ENCODE results near the gene TBC1D4. TPM values are rescaled to one million over a fixed set of nuclear protein-coding genes. Genes with fewer than 3 reads are reported as not detected.
"Not testable (repeated sequence)": the region's sequence is repeated elsewhere in the genome, so short reads cannot be mapped to it uniquely, and the experiment has no call there.

The TBC1D4 gene
- total RNA-seq, 4 donors from 2014 or later, result 20.2 to 74.7 (median 30.9) TPM

DNA sequence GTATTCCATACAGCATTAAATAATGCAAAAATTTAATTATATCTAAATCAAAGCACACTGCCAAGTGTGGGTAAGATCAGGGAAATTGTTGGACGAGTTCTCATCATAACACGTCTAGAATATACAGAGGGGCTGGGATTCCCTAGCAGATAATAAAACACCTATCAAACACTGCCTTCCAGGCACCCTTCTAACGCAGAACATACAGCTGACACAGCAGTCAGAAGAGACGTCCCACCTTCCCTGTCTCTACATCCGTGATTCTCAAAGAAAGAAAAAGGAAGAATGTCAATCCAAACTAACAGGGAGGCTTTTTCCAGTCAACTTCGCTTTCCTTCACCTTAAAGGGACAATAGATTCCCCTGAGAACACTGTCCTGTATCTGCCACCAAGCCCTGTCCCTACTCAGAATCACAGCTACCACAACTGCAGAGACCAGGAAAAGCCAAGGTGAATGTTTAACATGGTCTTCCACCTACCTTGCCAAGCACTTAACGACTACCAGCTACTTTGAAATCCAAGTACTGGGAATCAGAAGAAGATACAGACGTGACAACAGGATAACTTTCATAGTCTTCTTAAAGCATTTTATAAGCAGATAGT is 38.5 kb downstream of the TBC1D4 start:
- Histone ChIP-seq H3K36me3 (no peaks in the 10 kb centered on the region), H3K27ac (no peak overlapping the region), H3K27me3 (no peaks in the 10 kb centered on the region), H3K4me3 (no peak overlapping the region), H3K9me3 (no peaks in the 10 kb centered on the region), H3K4me1 (no peaks in the 10 kb centered on the region)
- no peak for DNase-seq
- TF ChIP-seq POLR2A (IDR thresholded peaks at IDR 0.05), result no peak
- TF ChIP-seq, protein P1, sequence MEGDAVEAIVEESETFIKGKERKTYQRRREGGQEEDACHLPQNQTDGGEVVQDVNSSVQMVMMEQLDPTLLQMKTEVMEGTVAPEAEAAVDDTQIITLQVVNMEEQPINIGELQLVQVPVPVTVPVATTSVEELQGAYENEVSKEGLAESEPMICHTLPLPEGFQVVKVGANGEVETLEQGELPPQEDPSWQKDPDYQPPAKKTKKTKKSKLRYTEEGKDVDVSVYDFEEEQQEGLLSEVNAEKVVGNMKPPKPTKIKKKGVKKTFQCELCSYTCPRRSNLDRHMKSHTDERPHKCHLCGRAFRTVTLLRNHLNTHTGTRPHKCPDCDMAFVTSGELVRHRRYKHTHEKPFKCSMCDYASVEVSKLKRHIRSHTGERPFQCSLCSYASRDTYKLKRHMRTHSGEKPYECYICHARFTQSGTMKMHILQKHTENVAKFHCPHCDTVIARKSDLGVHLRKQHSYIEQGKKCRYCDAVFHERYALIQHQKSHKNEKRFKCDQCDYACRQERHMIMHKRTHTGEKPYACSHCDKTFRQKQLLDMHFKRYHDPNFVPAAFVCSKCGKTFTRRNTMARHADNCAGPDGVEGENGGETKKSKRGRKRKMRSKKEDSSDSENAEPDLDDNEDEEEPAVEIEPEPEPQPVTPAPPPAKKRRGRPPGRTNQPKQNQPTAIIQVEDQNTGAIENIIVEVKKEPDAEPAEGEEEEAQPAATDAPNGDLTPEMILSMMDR (IDR thresholded peaks at IDR 0.05), result no peak
- intact Hi-C loops (cut with DNase I; ENCODE audit: low total_unique reads), result no loop called here

DNA sequence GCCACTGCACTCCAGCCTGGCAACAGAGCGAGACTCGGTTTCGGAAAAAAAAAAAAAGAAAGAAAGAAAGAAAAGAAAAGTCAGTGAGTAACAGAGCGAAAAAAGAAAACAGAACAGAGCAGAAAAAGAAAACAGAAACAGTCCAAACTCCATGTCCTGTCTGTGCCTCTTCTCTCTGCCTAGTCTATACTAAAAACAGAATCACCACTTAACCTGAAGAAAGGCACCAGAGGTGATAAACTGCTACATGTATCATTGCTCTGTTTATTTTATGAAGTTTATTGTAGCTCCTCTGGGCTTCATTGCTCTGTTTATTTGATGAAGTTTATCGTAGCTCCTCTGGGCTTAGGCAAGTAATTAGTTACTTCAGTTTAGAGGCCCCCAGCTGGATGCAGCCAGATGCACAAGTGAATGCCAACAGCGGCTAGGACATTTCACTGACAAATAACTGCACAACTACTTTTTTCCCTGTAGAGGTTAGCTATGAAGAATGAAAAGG is 39.2 kb downstream of the TBC1D4 start:
- H3K36me3 ChIP-seq, result no peaks in the 10 kb centered on the region
- intact Hi-C loops (cut with DNase I; ENCODE audit: low total_unique reads), result no loop called here
- TF ChIP-seq, protein P1 (IDR thresholded peaks at IDR 0.05), result no peak
- TF ChIP-seq POLR2A (IDR thresholded peaks at IDR 0.05), result no peak
- H3K4me3 ChIP-seq, result no peak overlapping the region
- no peaks in the 10 kb centered on the region for H3K9me3 ChIP-seq
- no peaks in the 10 kb centered on the region for H3K27me3 ChIP-seq
- H3K4me1 ChIP-seq, result no peaks in the 10 kb centered on the region
- no peak for DNase-seq
- H3K27ac ChIP-seq, result no peak overlapping the region

DNA sequence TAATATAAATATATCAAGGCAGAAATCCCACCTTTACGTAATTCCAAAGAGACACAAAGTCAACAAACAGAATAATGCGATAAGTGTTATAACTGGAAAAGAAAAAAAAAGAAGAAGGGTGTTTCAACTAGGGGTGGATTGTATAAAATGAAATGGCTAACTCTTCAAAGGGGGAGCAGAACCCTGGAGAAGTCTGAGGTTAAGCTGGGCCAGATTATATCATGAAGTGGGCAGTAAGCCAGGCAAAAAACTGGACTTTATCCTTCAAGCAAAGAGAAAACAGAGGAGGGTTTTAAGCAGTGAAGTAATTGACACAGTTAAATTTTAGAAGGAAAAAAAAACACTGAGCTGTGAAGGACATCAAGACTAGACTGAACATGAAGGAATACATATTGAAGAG is 41.9 kb downstream of the TBC1D4 start:
- Histone ChIP-seq H3K4me3 (no peak overlapping the region), H3K27me3 (no peaks in the 10 kb centered on the region), H3K9me3 (no peaks in the 10 kb centered on the region), H3K4me1 (no peaks in the 10 kb centered on the region), H3K27ac (no peak overlapping the region), H3K36me3 (no peaks in the 10 kb centered on the region)
- TF ChIP-seq POLR2A (IDR thresholded peaks at IDR 0.05), result no peak
- intact Hi-C loops (cut with DNase I; ENCODE audit: low total_unique reads), result no loop called here
- no peak for DNase-seq

DNA sequence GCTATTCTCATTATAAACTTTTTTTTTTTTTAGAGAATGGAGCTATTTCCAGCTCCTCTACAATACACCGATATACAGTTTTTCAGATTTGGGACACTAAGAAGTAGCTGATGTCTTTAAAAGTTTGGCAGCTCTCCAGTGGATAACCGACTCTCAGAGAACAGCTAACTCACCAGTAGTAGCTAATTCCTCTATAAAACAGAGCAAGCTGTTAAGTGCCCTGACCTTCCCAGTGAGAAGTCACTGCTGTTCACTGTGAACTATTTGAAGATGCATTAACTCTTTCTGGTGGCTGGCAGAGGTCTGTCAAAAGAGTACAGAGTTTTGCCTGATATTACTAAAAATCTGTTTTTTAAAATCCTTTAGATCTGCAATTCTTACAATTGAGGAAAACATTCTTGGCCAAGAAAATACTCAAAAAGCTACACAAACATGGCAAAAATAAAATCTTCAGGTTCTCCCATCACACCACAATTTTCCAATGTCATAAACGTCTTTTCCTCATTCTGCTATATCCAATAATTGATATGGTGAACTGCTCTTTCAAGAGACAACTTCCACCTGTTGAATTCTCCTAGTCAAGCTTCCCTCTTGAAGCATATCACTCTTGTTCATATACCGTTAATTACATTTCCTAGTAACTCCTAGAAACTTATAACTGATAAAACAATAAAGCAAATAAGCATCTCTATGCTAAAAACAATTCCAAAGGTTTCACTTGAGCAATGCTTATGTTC is 44.2 kb downstream of the TBC1D4 start:
- no peak for DNase-seq
- TF ChIP-seq, protein P1 (IDR thresholded peaks at IDR 0.05), result no peak
- TF ChIP-seq POLR2A (IDR thresholded peaks at IDR 0.05), result no peak
- H3K4me3 ChIP-seq, result no peak overlapping the region
- H3K4me1 ChIP-seq, result no peaks in the 10 kb centered on the region
- no peaks in the 10 kb centered on the region for H3K27me3 ChIP-seq
- intact Hi-C loops (cut with DNase I; ENCODE audit: low total_unique reads), result no loop called here
- no peak overlapping the region for H3K27ac ChIP-seq
- H3K36me3 ChIP-seq, result no peaks in the 10 kb centered on the region
- no peaks in the 10 kb centered on the region for H3K9me3 ChIP-seq

DNA sequence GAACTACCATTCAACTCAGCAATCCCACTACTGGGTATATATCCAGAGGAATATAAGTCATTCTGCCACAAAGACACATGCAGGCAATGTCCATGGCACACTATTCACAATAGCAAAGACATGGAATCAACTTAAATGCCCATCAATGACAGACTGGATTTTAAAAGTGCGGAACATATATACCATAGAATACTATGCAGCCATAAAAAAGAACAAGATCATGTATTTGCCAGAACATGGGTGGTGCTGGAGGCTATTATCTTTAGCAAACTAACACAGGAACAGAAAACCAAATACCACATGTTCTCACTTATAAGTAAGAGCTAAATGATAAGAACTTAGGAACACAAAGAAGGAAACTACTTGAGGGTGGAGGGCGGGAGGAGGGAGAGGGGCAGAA is 47.8 kb downstream of the TBC1D4 start:
- H3K27ac ChIP-seq; H3K4me1 ChIP-seq; H3K4me3 ChIP-seq; DNase-seq; intact Hi-C loops (cut with DNase I; ENCODE audit: low total_unique reads); H3K36me3 ChIP-seq; H3K27me3 ChIP-seq; H3K9me3 ChIP-seq: not testable (repeated sequence)

DNA sequence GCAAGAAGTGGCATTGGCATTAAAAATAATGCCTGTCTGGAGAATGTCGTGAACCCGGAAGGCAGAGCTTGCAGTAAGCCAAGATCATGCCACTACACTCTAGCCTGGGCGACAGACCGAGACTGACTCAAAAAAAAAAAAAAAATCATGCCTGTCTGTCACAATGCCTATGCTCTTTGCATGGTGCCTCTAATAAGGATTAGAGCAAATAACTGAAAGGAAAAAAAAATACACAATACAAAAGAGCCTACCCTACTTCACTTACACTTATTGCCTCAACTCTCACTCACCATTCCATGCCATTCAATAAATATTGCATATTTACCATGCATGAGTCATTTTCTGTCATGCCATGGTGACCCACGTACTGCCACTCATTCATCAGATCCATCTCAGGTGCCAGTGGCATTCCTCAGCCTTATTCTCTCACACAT is 49.1 kb downstream of the TBC1D4 start:
- Histone ChIP-seq H3K36me3 (no peaks in the 10 kb centered on the region), H3K4me3 (no peak overlapping the region), H3K9me3 (no peaks in the 10 kb centered on the region), H3K4me1 (no peaks in the 10 kb centered on the region), H3K27ac (no peak overlapping the region), H3K27me3 (no peaks in the 10 kb centered on the region)
- TF ChIP-seq POLR2A (IDR thresholded peaks at IDR 0.05), result no peak
- TF ChIP-seq, protein P1 (IDR thresholded peaks at IDR 0.05), result no peak
- intact Hi-C loops (cut with DNase I; ENCODE audit: low total_unique reads), result no loop called here
- no peak for DNase-seq

Data from uterus (tissue), 4 donors.